ENCODE data around the gene ZNF580.

Gene ZNF580

DNA sequence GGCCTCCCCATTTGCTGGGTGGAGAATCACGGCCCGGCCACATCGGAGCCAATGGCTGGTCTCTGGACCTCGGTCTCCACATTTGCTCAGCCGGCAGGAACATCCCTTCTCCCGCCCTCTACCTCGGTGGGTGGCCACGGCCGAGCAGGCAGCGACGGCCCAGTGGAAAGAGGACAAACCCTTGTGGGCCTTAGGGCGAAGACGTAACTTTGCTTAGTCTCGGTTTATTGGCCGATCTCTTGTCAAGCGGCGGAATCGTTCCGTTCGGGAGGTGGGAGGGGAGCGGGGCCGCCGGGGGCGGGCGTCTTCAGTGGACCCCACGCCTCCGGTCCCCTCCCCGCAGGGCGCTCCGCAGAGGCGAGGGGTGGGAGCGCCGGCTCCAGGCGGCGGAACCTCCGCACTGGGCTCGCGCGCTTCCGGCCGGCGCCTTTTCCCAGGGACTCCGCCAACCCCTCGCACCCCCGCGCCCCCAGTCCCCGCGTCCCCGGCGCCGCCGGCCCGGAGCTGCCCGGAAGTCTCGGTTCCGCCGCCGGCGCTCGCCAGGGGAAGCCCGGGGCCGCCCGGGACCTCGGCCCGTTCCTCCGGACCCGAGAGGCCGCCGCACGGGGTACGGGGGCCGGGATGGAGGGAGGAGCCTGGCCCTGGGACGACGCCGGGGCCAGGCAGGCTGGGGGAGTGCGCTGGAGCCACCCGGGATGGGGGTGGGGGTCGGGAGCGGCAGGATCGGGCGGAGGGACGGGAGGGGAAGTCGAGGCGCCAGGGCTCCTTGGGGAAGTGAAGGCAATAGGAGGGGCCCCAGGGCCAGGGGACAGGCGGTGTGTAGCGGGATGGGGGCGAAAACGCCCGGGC lies at the start of gene ZNF580:
TSS of gene ZNF580 (plus strand) at position 426 of the 849 bp plus-strand sequence. CDS start 1,507 bp downstream, outside the sequence.
- TF ChIP-seq ISL1 (CRISPR knock-in tag; IDR thresholded peaks at IDR 0.05) (no peak), ZFP30 (CRISPR knock-in tag; IDR thresholded peaks at IDR 0.05) (no peak), ZFP3 (CRISPR knock-in tag; IDR thresholded peaks at IDR 0.05) (no peak), CSRNP3 (CRISPR knock-in tag; IDR thresholded peaks at IDR 0.05) (no peak), BACH2 (CRISPR knock-in tag; IDR thresholded peaks at IDR 0.05; ENCODE audit: borderline replicate concordance) (no peak), ZNF70 (CRISPR knock-in tag; IDR thresholded peaks at IDR 0.05) (no peak), TCF4 (CRISPR knock-in tag; IDR thresholded peaks at IDR 0.05; ENCODE audit: borderline replicate concordance) (no peak), OSR1 (CRISPR knock-in tag; IDR thresholded peaks at IDR 0.05) (no peak), ESRRG (CRISPR knock-in tag; IDR thresholded peaks at IDR 0.05) (no peak), GLIS3 (CRISPR knock-in tag; IDR thresholded peaks at IDR 0.05) (no peak), PPARA (CRISPR knock-in tag; IDR thresholded peaks at IDR 0.05; ENCODE audit: borderline replicate concordance) (no peak), TOX (CRISPR knock-in tag; IDR thresholded peaks at IDR 0.05; ENCODE audit: borderline replicate concordance) (no peak), SNAI2 (CRISPR knock-in tag; IDR thresholded peaks at IDR 0.05) (no peak), ZNF8 (CRISPR knock-in tag; IDR thresholded peaks at IDR 0.05) (no peak)
- TF ChIP-seq, protein P1, sequence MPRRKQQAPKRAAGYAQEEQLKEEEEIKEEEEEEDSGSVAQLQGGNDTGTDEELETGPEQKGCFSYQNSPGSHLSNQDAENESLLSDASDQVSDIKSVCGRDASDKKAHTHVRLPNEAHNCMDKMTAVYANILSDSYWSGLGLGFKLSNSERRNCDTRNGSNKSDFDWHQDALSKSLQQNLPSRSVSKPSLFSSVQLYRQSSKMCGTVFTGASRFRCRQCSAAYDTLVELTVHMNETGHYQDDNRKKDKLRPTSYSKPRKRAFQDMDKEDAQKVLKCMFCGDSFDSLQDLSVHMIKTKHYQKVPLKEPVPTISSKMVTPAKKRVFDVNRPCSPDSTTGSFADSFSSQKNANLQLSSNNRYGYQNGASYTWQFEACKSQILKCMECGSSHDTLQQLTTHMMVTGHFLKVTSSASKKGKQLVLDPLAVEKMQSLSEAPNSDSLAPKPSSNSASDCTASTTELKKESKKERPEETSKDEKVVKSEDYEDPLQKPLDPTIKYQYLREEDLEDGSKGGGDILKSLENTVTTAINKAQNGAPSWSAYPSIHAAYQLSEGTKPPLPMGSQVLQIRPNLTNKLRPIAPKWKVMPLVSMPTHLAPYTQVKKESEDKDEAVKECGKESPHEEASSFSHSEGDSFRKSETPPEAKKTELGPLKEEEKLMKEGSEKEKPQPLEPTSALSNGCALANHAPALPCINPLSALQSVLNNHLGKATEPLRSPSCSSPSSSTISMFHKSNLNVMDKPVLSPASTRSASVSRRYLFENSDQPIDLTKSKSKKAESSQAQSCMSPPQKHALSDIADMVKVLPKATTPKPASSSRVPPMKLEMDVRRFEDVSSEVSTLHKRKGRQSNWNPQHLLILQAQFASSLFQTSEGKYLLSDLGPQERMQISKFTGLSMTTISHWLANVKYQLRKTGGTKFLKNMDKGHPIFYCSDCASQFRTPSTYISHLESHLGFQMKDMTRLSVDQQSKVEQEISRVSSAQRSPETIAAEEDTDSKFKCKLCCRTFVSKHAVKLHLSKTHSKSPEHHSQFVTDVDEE (CRISPR knock-in tag; IDR thresholded peaks at IDR 0.05) = no peak
- ATAC-seq = peak; percentile 67

DNA sequence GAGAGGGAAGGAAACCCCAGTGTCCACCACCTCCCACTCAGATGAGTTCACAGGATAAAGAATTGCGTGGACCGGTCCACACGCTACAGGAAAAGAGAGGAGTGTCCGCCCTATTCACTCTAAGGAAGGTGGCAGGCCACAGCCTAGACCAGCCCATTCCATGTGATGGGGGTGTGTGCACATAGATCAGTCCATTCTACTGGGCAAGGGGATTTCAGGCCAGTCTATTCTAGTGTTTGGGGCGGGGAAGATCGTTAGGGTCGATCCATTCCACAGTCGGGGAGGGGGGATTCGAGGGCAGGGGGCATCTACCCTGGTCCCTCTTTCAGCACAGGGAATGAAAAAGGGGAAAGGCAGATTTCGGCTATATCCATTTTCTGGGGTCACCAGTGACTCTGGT lies 49.2 kb upstream of the ZNF580 start:
- TF ChIP-seq ESRRG (CRISPR knock-in tag; IDR thresholded peaks at IDR 0.05) = no peak
- TF ChIP-seq ISL1 (CRISPR knock-in tag; IDR thresholded peaks at IDR 0.05) = no peak
- TF ChIP-seq ARNTL (CRISPR knock-in tag; IDR thresholded peaks at IDR 0.05; ENCODE audit: borderline replicate concordance, low read depth) = no peak
- TF ChIP-seq CSDC2 (CRISPR knock-in tag; IDR thresholded peaks at IDR 0.05) = no peak
- TF ChIP-seq, protein P1 (CRISPR knock-in tag; IDR thresholded peaks at IDR 0.05) = no peak
- no peak for TF ChIP-seq ZNF565 (CRISPR knock-in tag; conservative IDR thresholded peaks at IDR 0.05; ENCODE audit: low read depth)
- no peak for TF ChIP-seq SNAI2 (CRISPR knock-in tag; IDR thresholded peaks at IDR 0.05)
- TF ChIP-seq CSRNP3 (CRISPR knock-in tag; IDR thresholded peaks at IDR 0.05) = no peak
- ATAC-seq = no peak

- no peak for ATAC-seq
- TF ChIP-seq ARNTL (CRISPR knock-in tag; IDR thresholded peaks at IDR 0.05; ENCODE audit: borderline replicate concordance, low read depth) (no peak), TOX (CRISPR knock-in tag; IDR thresholded peaks at IDR 0.05; ENCODE audit: borderline replicate concordance) (no peak), BACH2 (CRISPR knock-in tag; IDR thresholded peaks at IDR 0.05; ENCODE audit: borderline replicate concordance) (no peak), OSR1 (CRISPR knock-in tag; IDR thresholded peaks at IDR 0.05) (no peak), ZNF70 (CRISPR knock-in tag; IDR thresholded peaks at IDR 0.05) (no peak), CREB5 (CRISPR knock-in tag; IDR thresholded peaks at IDR 0.05; ENCODE audit: low read depth) (no peak), POU6F1 (CRISPR knock-in tag; IDR thresholded peaks at IDR 0.05; ENCODE audit: borderline replicate concordance, low read depth) (no peak), TCF4 (CRISPR knock-in tag; IDR thresholded peaks at IDR 0.05; ENCODE audit: borderline replicate concordance) (no peak)
These were observed 48.3 kb upstream of the ZNF580 start for GRCh38 chr19:55592391-55593090.
